ENCODE measurements around the gene LYL1.

DNA sequence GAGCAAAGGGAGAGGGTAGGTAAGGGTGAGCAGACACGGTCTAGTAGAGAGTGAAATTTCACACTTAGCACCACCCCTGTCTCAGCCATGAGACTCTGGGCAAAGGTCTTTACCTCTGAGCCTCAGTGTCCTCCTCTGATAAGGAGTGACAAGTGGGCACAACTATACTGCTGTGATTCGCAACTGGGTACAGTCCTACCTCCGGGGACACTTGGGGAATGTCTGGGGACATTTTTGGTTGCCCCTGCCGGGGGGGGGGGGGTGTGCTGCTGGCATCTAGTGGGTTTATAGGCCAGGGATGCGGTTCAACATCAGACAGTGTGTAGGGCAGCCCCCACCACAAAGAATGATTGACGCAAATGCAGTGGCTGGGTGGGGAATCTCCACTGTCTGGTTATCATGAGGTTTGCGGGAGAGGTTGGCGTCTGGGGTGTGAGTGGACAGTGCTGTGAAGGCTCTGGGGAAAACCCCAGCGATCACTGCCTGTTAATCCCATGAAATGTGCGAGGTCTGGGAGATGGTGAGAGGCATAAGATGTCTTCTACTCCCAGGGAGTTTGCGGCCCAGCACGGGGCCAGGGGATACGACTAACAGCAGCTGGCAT, 19.7 kb upstream of the LYL1 start:
- TF ChIP-seq SUZ12 (IDR thresholded peaks at IDR 0.05; ENCODE audit: extremely low read depth, insufficient read depth, insufficient read length) (no peak), ZNF274 (IDR thresholded peaks at IDR 0.05; ENCODE audit: low read depth, low read length) (no peak), YY1 (IDR thresholded peaks at IDR 0.05; ENCODE audit: insufficient read depth, insufficient read length) (no peak)

All from NT2/D1 (cell line).